Measurements from ENCODE around the gene ZDHHC14. TPM values are rescaled to one million over a fixed set of nuclear protein-coding genes. Genes with fewer than 3 reads are reported as not detected.
A peak's percentile ranks its signal among the peaks of the same experiment; 100 is the strongest.
"Not testable (repeated sequence)": the region's sequence is repeated elsewhere in the genome, so short reads cannot be mapped to it uniquely, and the experiment has no call there.

The ZDHHC14 gene
- total RNA-seq (2014; rRNA removed; shearing (Covaris generic)) = 0.78 and 3.2 TPM in 2 replicates

GRCh38 chr6:157380779-157381561 lies at the start of gene ZDHHC14:
Gene ZDHHC14, plus strand, starts transcription at chr6:157381190.
- DNase-seq (ENCODE audit: low spot score) = peak; percentile 59

GRCh38 chr6:157332813-157333212 lies 48.2 kb upstream of the ZDHHC14 start:
- DNase-seq (ENCODE audit: low spot score) = no peak

GRCh38 chr6:157333537-157333936 lies 47.5 kb upstream of the ZDHHC14 start:
- DNase-seq (ENCODE audit: low spot score) = no peak

GRCh38 chr6:157333956-157334355 lies 47.0 kb upstream of the ZDHHC14 start:
- no peak for DNase-seq (ENCODE audit: low spot score)

GRCh38 chr6:157335829-157336228 lies 45.2 kb upstream of the ZDHHC14 start:
- DNase-seq (ENCODE audit: low spot score) = no peak

GRCh38 chr6:157337276-157337675 lies 43.7 kb upstream of the ZDHHC14 start:
- not testable (repeated sequence) for DNase-seq (ENCODE audit: low spot score)

- no peak for DNase-seq (ENCODE audit: low spot score)
These were observed 43.2 kb upstream of the ZDHHC14 start for GRCh38 chr6:157337751-157338150.

GRCh38 chr6:157339432-157339831 lies 41.6 kb upstream of the ZDHHC14 start:
- DNase-seq (ENCODE audit: low spot score) = no peak

GRCh38 chr6:157343732-157344131 lies 37.3 kb upstream of the ZDHHC14 start:
- DNase-seq (ENCODE audit: low spot score) = no peak

GRCh38 chr6:157346373-157346772 lies 34.6 kb upstream of the ZDHHC14 start:
- no peak for DNase-seq (ENCODE audit: low spot score)

GRCh38 chr6:157358287-157358686 lies 22.7 kb upstream of the ZDHHC14 start:
- no peak for DNase-seq (ENCODE audit: low spot score)

- DNase-seq (ENCODE audit: low spot score) = no peak
These were observed 19.1 kb upstream of the ZDHHC14 start for GRCh38 chr6:157361886-157362285.

GRCh38 chr6:157364705-157365104 lies 16.3 kb upstream of the ZDHHC14 start:
- no peak for DNase-seq (ENCODE audit: low spot score)

GRCh38 chr6:157366648-157367047 lies 14.3 kb upstream of the ZDHHC14 start:
- DNase-seq (ENCODE audit: low spot score) = no peak

GRCh38 chr6:157368359-157369049 lies 12.5 kb upstream of the ZDHHC14 start:
- no peak for DNase-seq (ENCODE audit: low spot score)

GRCh38 chr6:157370755-157371154 lies 10.2 kb upstream of the ZDHHC14 start:
- DNase-seq (ENCODE audit: low spot score) = no peak

GRCh38 chr6:157372501-157373280 lies 8.3 kb upstream of the ZDHHC14 start:
- no peak for DNase-seq (ENCODE audit: low spot score)

GRCh38 chr6:157374889-157375443 lies 6.0 kb upstream of the ZDHHC14 start:
- DNase-seq (ENCODE audit: low spot score) = no peak

GRCh38 chr6:157376241-157376640 lies 4.7 kb upstream of the ZDHHC14 start:
- no peak for DNase-seq (ENCODE audit: low spot score)

- no peak for DNase-seq (ENCODE audit: low spot score)
These were observed 4.2 kb upstream of the ZDHHC14 start for GRCh38 chr6:157376706-157377230.

- DNase-seq (ENCODE audit: low spot score) = peak; percentile 84
These were observed 1.1 kb upstream of the ZDHHC14 start for GRCh38 chr6:157379656-157380457.
